HepG2 (cell line): Measurements from ENCODE around the gene SKP1. TPM values are rescaled to one million over a fixed set of nuclear protein-coding genes. Genes with fewer than 3 reads are reported as not detected.
A peak's percentile ranks its signal among the peaks of the same experiment; 100 is the strongest.

Experiments
- ATAC-seq: fragments of 200-7000 bp; cut with Tn5 transposase; 3 replicates; pipeline ENCODE4 v1.9.1; 2020; ENCODE audit warnings: mild to moderate bottlenecking, moderate library complexity
- Bru-seq: library from RNA; stranded (reverse); fragments of 400-500 nt; gene quantifications from one replicate; lab custom pipeline; 2021; lab: Mats Ljungman, UMichigan
- BruChase-seq, 2 experiments: library from RNA; stranded (reverse); fragments of 400-500 nt; gene quantifications; one replicate each; lab custom pipeline; 2021; lab: Mats Ljungman, UMichigan
- BruUV-seq: library from RNA; stranded (reverse); fragments of 400-500 nt; replicated peaks from 2 replicates; lab custom pipeline; 2021; lab: Mats Ljungman, UMichigan
- CTCF ChIA-PET: fragments of 300-600 bp; formaldehyde crosslinking; extraction: SDS; loops from one replicate; lab custom pipeline; 2021; ENCODE audit warnings: low total read pairs, inconsistent platforms, low intra/inter-chr PET ratio; lab: Yijun Ruan, JAX
- POLR2A ChIA-PET: fragments of 350-600 bp; sonication (Branson Sonifier 250); formaldehyde crosslinking; loops from one replicate; lab custom pipeline; 2020; ENCODE audit warnings: antibody characterized with exemption, inconsistent platforms; lab: Yijun Ruan, JAX
- DNase-seq: peaks from one replicate; pipeline ENCODE4 v3.0.0-alpha.2; 2015; ENCODE audit warnings: low spot score
- FAIRE-seq: peaks from 3 replicates; lab custom pipeline; 2011; peaks lifted over from hg19 to GRCh38; lab: Jason Lieb, UNC
- H2AFZ ChIP-seq: one replicate; pipeline ENCODE4 v1.6.1; 2011; ENCODE audit warnings: low read length, inconsistent platforms
- H3K27ac ChIP-seq: fragments of 300-600 bp; 3 replicates; pipeline ENCODE4 v1.8.0; 2011; ENCODE audit warnings: mixed run types, mild to moderate bottlenecking, mixed read lengths, low read length, inconsistent platforms; ENCODE audit not compliant: insufficient read depth; ENCODE audit errors: extremely low read length
- H3K27me3 ChIP-seq, 2 experiments: fragments of 200-600 bp in 1 of 2; 2 replicates in 1 of 2; 3 replicates in 1 of 2; pipeline versions ENCODE4 v1.6.0 to v1.8.0; 2011; ENCODE audit warnings: low read length in 2 of 2, mild to moderate bottlenecking in 2 of 2, moderate library complexity in 2 of 2, inconsistent platforms in 1 of 2; ENCODE audit not compliant: insufficient read depth in 2 of 2, control insufficient read depth in 1 of 2
- H3K36me3 ChIP-seq, 2 experiments: fragments of 200-600 bp in 1 of 2; replicated peaks in 1 of 2; 2 replicates in 1 of 2; 3 replicates in 1 of 2; pipeline versions ENCODE4 v1.5.1 to v1.8.0; 2011; ENCODE audit warnings: low read length in 2 of 2, inconsistent platforms in 1 of 2; ENCODE audit not compliant: insufficient read depth in 2 of 2, control insufficient read depth in 1 of 2
- H3K4me1 ChIP-seq: 2 replicates; pipeline ENCODE4 v1.5.1; 2012; ENCODE audit warnings: low read length, inconsistent platforms; ENCODE audit not compliant: insufficient read depth
- H3K4me2 ChIP-seq: 2 replicates; pipeline ENCODE4 v1.6.0; 2011; ENCODE audit warnings: low read depth, low read length, inconsistent platforms
- H3K4me3 ChIP-seq, 3 experiments: fragments of 200-600 bp in 1 of 3; sonication (generic), shearing (Covaris generic) in 1 of 3; replicated peaks in 1 of 3; 2 replicates each; pipeline ENCODE4 v1.5.1; 2011 to 2016; ENCODE audit warnings: low read length in 3 of 3, inconsistent platforms in 2 of 3, low read depth in 2 of 3, mild to moderate bottlenecking in 2 of 3, control low read depth in 1 of 3, mixed read lengths in 1 of 3; ENCODE audit not compliant: insufficient read depth in 1 of 3
- H3K79me2 ChIP-seq: one replicate; pipeline ENCODE4 v1.6.1; 2011; ENCODE audit warnings: low read length, inconsistent platforms; ENCODE audit not compliant: insufficient read depth
- H3K9ac ChIP-seq: 2 replicates; pipeline ENCODE4 v1.6.0; 2011; ENCODE audit warnings: mild to moderate bottlenecking, low read depth, low read length, inconsistent platforms; ENCODE audit not compliant: insufficient read depth
- H3K9me3 ChIP-seq: 2 replicates; pipeline ENCODE4 v1.5.1; 2012; ENCODE audit warnings: mild to moderate bottlenecking, low read length
- H4K20me1 ChIP-seq: 2 replicates; pipeline ENCODE4 v1.6.0; 2011; ENCODE audit warnings: inconsistent platforms, mild to moderate bottlenecking, low read length, moderate library complexity; ENCODE audit not compliant: insufficient read depth
- RBFOX2 ChIP-seq: fragments of 200-400 bp; formaldehyde crosslinking; IDR thresholded peaks from 2 replicates; pipeline ENCODE4 v1.6.1; 2017; ENCODE audit warnings: low read depth, mild to moderate bottlenecking, low read length
- SNAI1 ChIP-seq: sonication (generic); formaldehyde crosslinking; IDR thresholded peaks from 2 replicates; pipeline ENCODE4 v1.5.0; 2020; ENCODE audit warnings: mild to moderate bottlenecking, missing genetic modification reagents, borderline replicate concordance
- SRSF9 ChIP-seq: fragments of 200-400 bp; formaldehyde crosslinking; IDR thresholded peaks from 2 replicates; pipeline ENCODE4 v1.6.1; 2018; ENCODE audit warnings: borderline replicate concordance, mild to moderate bottlenecking, low read depth, low read length; ENCODE audit not compliant: insufficient read depth, poor library complexity, severe bottlenecking
- ZNF143 ChIP-seq: sonication (generic); formaldehyde crosslinking; IDR thresholded peaks from 2 replicates; pipeline ENCODE4 v1.4.0; 2020; ENCODE audit warnings: missing genetic modification reagents
- ZNF17 ChIP-seq: sonication (generic); formaldehyde crosslinking; IDR thresholded peaks from 2 replicates; pipeline ENCODE4 v1.5.0; 2020; ENCODE audit warnings: mild to moderate bottlenecking, missing genetic modification reagents
- ZNF615 ChIP-seq: sonication (generic); formaldehyde crosslinking; IDR thresholded peaks from 2 replicates; pipeline ENCODE4 v1.5.0; 2020; ENCODE audit warnings: mild to moderate bottlenecking, missing genetic modification reagents, borderline replicate concordance
- ZNF629 ChIP-seq: sonication (generic); formaldehyde crosslinking; conservative IDR thresholded peaks from 2 replicates; pipeline ENCODE4 v1.5.0; 2020; ENCODE audit warnings: missing genetic modification reagents
- ZNF678 ChIP-seq: sonication (generic); formaldehyde crosslinking; IDR thresholded peaks from 2 replicates; pipeline ENCODE4 v1.4.0; 2020; ENCODE audit warnings: mild to moderate bottlenecking, missing genetic modification reagents
- ZSCAN31 ChIP-seq: sonication (generic); formaldehyde crosslinking; IDR thresholded peaks from 2 replicates; pipeline ENCODE4 v1.5.0; 2020; ENCODE audit warnings: low read depth, mild to moderate bottlenecking, missing genetic modification reagents
- WGBS: methylation state at CpG from one replicate; pipeline ENCODE4 v1.1.6; 2017; ENCODE audit warnings: low lambda C conversion rate; 5-methylcytosine and 5-hydroxymethylcytosine counted together
- in situ Hi-C: cut with HindIII; loops from 2 replicates; pipeline ENCODE4 v1.10.0; 2017; ENCODE audit warnings: low pct_unique_long_range_greater_than_20kb; ENCODE audit not compliant: extremely low pct_ligation_motif_present
- intact Hi-C: fragments of 100-400 bp; cut with micrococcal nuclease; formaldehyde crosslinking; loops from one replicate; pipeline ENCODE4 v1.10.0; 2022; ENCODE audit not compliant: unreplicated experiment
- long read RNA-seq, 2 experiments: library from RNA in 1 of 2; library from polyadenylated mRNA in 1 of 2; stranded (forward) in 1 of 2; unstranded in 1 of 2; transcript quantifications; one replicate each; pipeline ENCODE4 v2.0.0, GENCODE V29; 2019 to 2022
- polyA minus RNA-seq, 3 experiments: library from RNA; depleted of rRNA, polyadenylated mRNA; stranded (reverse); fragments of >200 nt; gene quantifications; 2 replicates each; pipeline ENCODE4 v1.2.3, GENCODE V29; 2011; ENCODE audit warnings: low replicate concordance in 1 of 3
- polyA plus RNA-seq, 8 experiments: library from polyadenylated mRNA; depleted of rRNA in 3 of 8; stranded (reverse) in 7 of 8; unstranded in 1 of 8; fragments of >200 nt; fragmentation: Illumina TruSeq in 4 of 8; extraction: Trizol in 4 of 8; gene quantifications; 2 replicates each; pipeline versions ENCODE4 v1.2.1 to v1.2.3, GENCODE V29; 2011 to 2016; ENCODE audit warnings: low read depth in 4 of 8, missing spikeins in 1 of 8, mixed read lengths in 1 of 8; ENCODE audit not compliant: insufficient read depth in 1 of 8
- total RNA-seq, 5 experiments: library from RNA; depleted of rRNA; stranded (reverse); fragments of >200 nt; fragmentation: Illumina TruSeq; extraction: Trizol; gene quantifications; 2 replicates each; pipeline ENCODE4 v1.2.3, GENCODE V29; 2016; ENCODE audit warnings: low read depth in 1 of 5
- TF ChIP-seq, protein P1 (sequence below): sonication (generic); formaldehyde crosslinking; conservative IDR thresholded peaks from 2 replicates; pipeline ENCODE4 v1.4.0; 2020; ENCODE audit warnings: missing genetic modification reagents
- TF ChIP-seq, protein P2 (sequence below): sonication (generic); formaldehyde crosslinking; IDR thresholded peaks from 2 replicates; pipeline ENCODE4 v1.5.0; 2020; ENCODE audit warnings: mild to moderate bottlenecking, missing genetic modification reagents

Gene SKP1
- total RNA-seq (2016; rRNA removed; fragmentation: Illumina TruSeq; extraction: Trizol) = 340 and 507 TPM in 2 replicates
- 137 and 143 TPM in 2 replicates for total RNA-seq (2016; cell fraction: cytosol; rRNA removed; fragmentation: Illumina TruSeq; extraction: Trizol; ENCODE audit: low read depth)
- 343 and 521 TPM in 2 replicates for total RNA-seq (2016; cell fraction: insoluble cytoplasmic fraction; rRNA removed; fragmentation: Illumina TruSeq; extraction: Trizol)
- 93.7 and 100 TPM in 2 replicates for total RNA-seq (2016; cell fraction: membrane; rRNA removed; fragmentation: Illumina TruSeq; extraction: Trizol)
- total RNA-seq (2016; cell fraction: nucleus; rRNA removed; fragmentation: Illumina TruSeq; extraction: Trizol) = 151 and 157 TPM in 2 replicates
- 93.6 and 134 TPM in 2 replicates for polyA plus RNA-seq (2011; rRNA removed)
- polyA plus RNA-seq (2011; cell fraction: cytosol; rRNA removed) = 88.5 and 154 TPM in 2 replicates
- polyA plus RNA-seq (2011; cell fraction: nucleus; rRNA removed) = 34.1 and 52.2 TPM in 2 replicates
- polyA plus RNA-seq (2012) = 309 and 384 TPM in 2 replicates
- 114 and 131 TPM in 2 replicates for polyA plus RNA-seq (2016; cell fraction: cytosol; fragmentation: Illumina TruSeq; extraction: Trizol; ENCODE audit: low read depth)
- 701 and 780 TPM in 2 replicates for polyA plus RNA-seq (2016; cell fraction: insoluble cytoplasmic fraction; fragmentation: Illumina TruSeq; extraction: Trizol; ENCODE audit: low read depth)
- 95.3 and 99.7 TPM in 2 replicates for polyA plus RNA-seq (2016; cell fraction: membrane; fragmentation: Illumina TruSeq; extraction: Trizol; ENCODE audit: low read depth)
- 220 and 238 TPM in 2 replicates for polyA plus RNA-seq (2016; cell fraction: nucleus; fragmentation: Illumina TruSeq; extraction: Trizol; ENCODE audit: insufficient read depth, low read depth)
- polyA minus RNA-seq (2011; rRNA and poly(A)+ RNA removed; ENCODE audit: low replicate concordance) = 30.3 and 67.0 TPM in 2 replicates
- 87.3 and 99.7 TPM in 2 replicates for polyA minus RNA-seq (2011; cell fraction: cytosol; rRNA and poly(A)+ RNA removed)
- polyA minus RNA-seq (2011; cell fraction: nucleus; rRNA and poly(A)+ RNA removed) = 122 and 128 TPM in 2 replicates
- percentile 94 among the genes with signal in this experiment for Bru-seq, nascent RNA
- BruChase-seq, experiment 1, labeled RNA remaining after a 6-hour chase = percentile 94 among the genes with signal in this experiment
- percentile 93 among the genes with signal in this experiment for BruChase-seq, experiment 2, labeled RNA remaining after a 2-hour chase
- long read RNA-seq, experiment 1, full-length matches to known transcripts = 466 of 481 reads
- long read RNA-seq, experiment 1, partial matches to known transcripts = 12 of 481 reads
- long read RNA-seq, experiment 1, other reads (novel, unspliced or antisense) = 3 of 481 reads
- long read RNA-seq, experiment 2, full-length matches to known transcripts = 302 of 386 reads
- long read RNA-seq, experiment 2, partial matches to known transcripts = 35 of 386 reads
- long read RNA-seq, experiment 2, other reads (novel, unspliced or antisense) = 49 of 386 reads

DNA sequence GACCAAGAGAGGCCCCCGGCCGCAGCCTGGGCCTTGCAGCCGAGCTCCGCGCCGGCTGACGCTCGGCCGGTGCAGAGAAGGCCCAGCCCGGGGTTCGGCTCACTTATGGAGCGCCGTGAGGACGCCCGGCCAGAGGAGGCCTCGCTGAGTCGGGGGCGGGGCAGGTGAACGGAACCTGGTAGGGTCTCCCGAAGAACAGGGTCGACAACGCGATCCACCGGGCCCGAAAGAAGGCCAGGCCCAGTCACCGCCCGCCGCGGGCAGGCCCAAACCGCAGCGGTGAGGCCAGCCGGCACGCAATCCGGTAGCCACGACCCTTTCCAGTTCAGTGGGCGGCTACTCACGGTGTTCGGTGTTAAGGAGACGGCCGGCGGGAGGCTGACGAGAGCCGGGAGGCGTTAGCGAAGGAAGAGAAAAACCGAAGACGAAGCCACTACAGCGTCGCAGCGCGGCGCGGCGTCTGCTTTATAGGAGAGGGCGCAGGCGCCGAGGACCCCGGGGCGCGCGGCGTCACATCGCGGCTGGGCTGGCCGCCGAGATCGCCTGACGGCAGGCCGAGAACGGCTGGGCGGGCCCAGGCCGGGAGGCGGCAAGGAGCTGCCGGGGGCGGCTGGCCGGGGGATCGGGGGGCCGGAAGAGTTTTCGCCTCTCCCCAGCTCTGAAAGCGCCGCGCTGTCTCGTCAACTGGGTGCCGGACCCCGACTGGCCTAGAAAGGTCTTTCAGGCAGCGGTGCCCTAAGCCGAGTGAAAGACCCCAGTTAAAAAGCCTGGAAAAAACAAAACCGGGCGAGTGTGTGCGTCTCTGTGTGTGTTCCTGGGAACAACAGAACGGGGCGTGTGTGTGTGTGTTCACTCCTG is at the start of gene SKP1:
Gene SKP1, minus strand, starts transcription at position 440 of the 858 bp plus-strand sequence. CDS start 2,928 bp downstream, outside the sequence.
- in situ Hi-C loops (loop anchor here (5.0 to 25.0 kb wide), 2 partner anchors 51 to 411 kb away; partner anchors contain the start of gene PPP2CA), intact Hi-C loops (loop anchor here (5.0 kb wide), 1 partner anchor 51 kb away; the partner anchor contains the start of gene PPP2CA)
- Histone ChIP-seq H3K79me2 (peaks cover 47% of the 10 kb centered on the region), H3K4me1 (peaks cover 45% of the 10 kb centered on the region), H3K4me3 (peak within 1 kb of the TSS; percentile 95 to 97 (median 97)), H3K9ac (peak within 1 kb of the TSS; percentile 99), H3K27me3 (no peaks in the 10 kb centered on the region), H3K9me3 (no peaks in the 10 kb centered on the region), H2AFZ (peak within 1 kb of the TSS; percentile 60), H4K20me1 (peaks cover 32% of the 10 kb centered on the region), H3K36me3 (peaks cover 3 to 18% of the 10 kb centered on the region in 2 experiments; a peak in 4 of 5 replicates), H3K4me2 (peak within 1 kb of the TSS; percentile 99), H3K27ac (peak within 1 kb of the TSS; percentile 98)
- no TSS peak for BruUV-seq
- FAIRE-seq = no peak
- peak; percentile 78 for ATAC-seq
- 1% methylated on average over 26 of the region's 92 CpGs for WGBS
- CTCF ChIA-PET = no interaction called here
- peak; percentile 68 for DNase-seq
- POLR2A ChIA-PET = interaction anchor here (0.6 to 2.9 kb wide), 32 partner anchors 8 to 410 kb away, joined by 3 to 46 read pairs (median 4); partner anchors contain the start of gene PPP2CA
- TF ChIP-seq ZNF615 (no peak), ZNF678 (CRISPR knock-in tag) (peak; percentile 61; the same call in 1 of the 2 replicates), SRSF9 (no peak), ZNF143 (CRISPR knock-in tag) (no peak), SNAI1 (CRISPR knock-in tag) (peak; percentile 95), ZSCAN31 (CRISPR knock-in tag) (peak; percentile 41; the same call in 1 of the 2 replicates), RBFOX2 (peak; percentile 100), ZNF629 (CRISPR knock-in tag) (peak; percentile 45; the same call in 1 of the 2 replicates), ZNF17 (CRISPR knock-in tag) (no peak)
- TF ChIP-seq, protein P1, sequence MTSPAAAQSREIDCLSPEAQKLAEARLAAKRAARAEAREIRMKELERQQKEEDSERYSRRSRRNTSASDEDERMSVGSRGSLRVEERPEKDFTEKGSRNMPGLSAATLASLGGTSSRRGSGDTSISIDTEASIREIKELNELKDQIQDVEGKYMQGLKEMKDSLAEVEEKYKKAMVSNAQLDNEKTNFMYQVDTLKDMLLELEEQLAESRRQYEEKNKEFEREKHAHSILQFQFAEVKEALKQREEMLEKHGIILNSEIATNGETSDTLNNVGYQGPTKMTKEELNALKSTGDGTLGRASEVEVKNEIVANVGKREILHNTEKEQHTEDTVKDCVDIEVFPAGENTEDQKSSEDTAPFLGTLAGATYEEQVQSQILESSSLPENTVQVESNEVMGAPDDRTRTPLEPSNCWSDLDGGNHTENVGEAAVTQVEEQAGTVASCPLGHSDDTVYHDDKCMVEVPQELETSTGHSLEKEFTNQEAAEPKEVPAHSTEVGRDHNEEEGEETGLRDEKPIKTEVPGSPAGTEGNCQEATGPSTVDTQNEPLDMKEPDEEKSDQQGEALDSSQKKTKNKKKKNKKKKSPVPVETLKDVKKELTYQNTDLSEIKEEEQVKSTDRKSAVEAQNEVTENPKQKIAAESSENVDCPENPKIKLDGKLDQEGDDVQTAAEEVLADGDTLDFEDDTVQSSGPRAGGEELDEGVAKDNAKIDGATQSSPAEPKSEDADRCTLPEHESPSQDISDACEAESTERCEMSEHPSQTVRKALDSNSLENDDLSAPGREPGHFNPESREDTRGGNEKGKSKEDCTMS (CRISPR knock-in tag) = 0 out of 2 replicates have a peak, but pooled peaks have one; percentile 38
- TF ChIP-seq, protein P2, sequence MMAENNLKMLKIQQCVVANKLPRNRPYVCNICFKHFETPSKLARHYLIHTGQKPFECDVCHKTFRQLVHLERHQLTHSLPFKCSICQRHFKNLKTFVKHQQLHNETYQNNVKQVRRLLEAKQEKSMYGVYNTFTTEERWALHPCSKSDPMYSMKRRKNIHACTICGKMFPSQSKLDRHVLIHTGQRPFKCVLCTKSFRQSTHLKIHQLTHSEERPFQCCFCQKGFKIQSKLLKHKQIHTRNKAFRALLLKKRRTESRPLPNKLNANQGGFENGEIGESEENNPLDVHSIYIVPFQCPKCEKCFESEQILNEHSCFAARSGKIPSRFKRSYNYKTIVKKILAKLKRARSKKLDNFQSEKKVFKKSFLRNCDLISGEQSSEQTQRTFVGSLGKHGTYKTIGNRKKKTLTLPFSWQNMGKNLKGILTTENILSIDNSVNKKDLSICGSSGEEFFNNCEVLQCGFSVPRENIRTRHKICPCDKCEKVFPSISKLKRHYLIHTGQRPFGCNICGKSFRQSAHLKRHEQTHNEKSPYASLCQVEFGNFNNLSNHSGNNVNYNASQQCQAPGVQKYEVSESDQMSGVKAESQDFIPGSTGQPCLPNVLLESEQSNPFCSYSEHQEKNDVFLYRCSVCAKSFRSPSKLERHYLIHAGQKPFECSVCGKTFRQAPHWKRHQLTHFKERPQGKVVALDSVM (CRISPR knock-in tag) = peak; percentile 57; the same call in 1 of the 2 replicates
